SU-DHL-6 (cell line): ENCODE data around the gene SALL1.

Source experiments
- H2AFZ ChIP-seq: fragments of 200-600 bp; sonication (generic); 2 replicates; pipeline ENCODE4 v1.6.1; 2014; ENCODE audit warnings: low read depth, mild to moderate bottlenecking, moderate library complexity, mixed read lengths, antibody characterized with exemption, low read length; ENCODE audit not compliant: severe bottlenecking
- H3F3A ChIP-seq: fragments of 200-600 bp; shearing (Covaris generic); 2 replicates; pipeline ENCODE4 v1.6.0; 2016; ENCODE audit warnings: antibody characterized with exemption, mild to moderate bottlenecking; ENCODE audit not compliant: insufficient read depth
- H3K27ac ChIP-seq: fragments of 200-600 bp; sonication (generic); 2 replicates; pipeline ENCODE4 v1.5.1; 2016; ENCODE audit warnings: low read depth, mild to moderate bottlenecking, low read length, moderate library complexity, mixed read lengths
- H3K27me3 ChIP-seq: fragments of 200-600 bp; sonication (generic), shearing (Covaris generic); 2 replicates; pipeline ENCODE4 v1.6.0; 2014; ENCODE audit warnings: mild to moderate bottlenecking, low read length
- H3K36me3 ChIP-seq: fragments of 200-600 bp; sonication (generic); 2 replicates; pipeline ENCODE4 v1.6.1; 2014; ENCODE audit warnings: mild to moderate bottlenecking, low read length, mixed read lengths
- H3K4me2 ChIP-seq: fragments of 300-600, 200-600 bp; shearing (Covaris generic), sonication (generic); 2 replicates; pipeline ENCODE4 v1.6.0; 2014; ENCODE audit warnings: low read length, low read depth, mild to moderate bottlenecking; ENCODE audit not compliant: poor library complexity, severe bottlenecking
- H3K4me3 ChIP-seq: fragments of 200-600 bp; sonication (generic); 2 replicates; pipeline ENCODE4 v1.5.1; 2014; ENCODE audit warnings: antibody characterized with exemption, low read length, mild to moderate bottlenecking, mixed read lengths; ENCODE audit not compliant: insufficient read depth, poor library complexity, severe bottlenecking
- H3K79me2 ChIP-seq: fragments of 200-600 bp; sonication (generic); 2 replicates; pipeline ENCODE4 v1.6.1; 2014; ENCODE audit warnings: mild to moderate bottlenecking, low read length, moderate library complexity; ENCODE audit not compliant: insufficient read depth
- H3K9ac ChIP-seq: fragments of 200-600 bp; sonication (generic); 2 replicates; pipeline ENCODE4 v1.7.0; 2014; ENCODE audit warnings: mild to moderate bottlenecking, low read length
- H3K9me2 ChIP-seq: fragments of 200-600 bp; sonication (generic); replicated peaks from 2 replicates; pipeline ENCODE4 v1.6.1; 2014; ENCODE audit warnings: low read length; ENCODE audit not compliant: insufficient read depth
- H3K9me3 ChIP-seq: fragments of 200-600 bp; sonication (generic); 2 replicates; pipeline ENCODE4 v1.6.1; 2014; ENCODE audit warnings: low read length, mixed read lengths; ENCODE audit not compliant: insufficient read depth
- H4K20me1 ChIP-seq: fragments of 200-600 bp; sonication (generic); 2 replicates; pipeline ENCODE4 v1.6.1; 2014; ENCODE audit warnings: low read depth, mild to moderate bottlenecking, antibody characterized with exemption, low read length, moderate library complexity, mixed read lengths
- EZH2phosphoT487 ChIP-seq: fragments of 200-600 bp; sonication (generic), shearing (Covaris generic); conservative IDR thresholded peaks from 2 replicates; pipeline ENCODE4 v1.6.1; 2018; ENCODE audit warnings: mild to moderate bottlenecking, antibody characterized with exemption, low read length, moderate library complexity, mixed read lengths
- TF ChIP-seq, protein P1 (sequence below): fragments of 200-600 bp; sonication (generic); IDR thresholded peaks from one replicate; pipeline ENCODE4 v1.5.1; 2017; ENCODE audit warnings: antibody characterized with exemption, mild to moderate bottlenecking, low read length, moderate library complexity; ENCODE audit not compliant: insufficient read depth, poor library complexity, severe bottlenecking

SALL1 gene

DNA sequence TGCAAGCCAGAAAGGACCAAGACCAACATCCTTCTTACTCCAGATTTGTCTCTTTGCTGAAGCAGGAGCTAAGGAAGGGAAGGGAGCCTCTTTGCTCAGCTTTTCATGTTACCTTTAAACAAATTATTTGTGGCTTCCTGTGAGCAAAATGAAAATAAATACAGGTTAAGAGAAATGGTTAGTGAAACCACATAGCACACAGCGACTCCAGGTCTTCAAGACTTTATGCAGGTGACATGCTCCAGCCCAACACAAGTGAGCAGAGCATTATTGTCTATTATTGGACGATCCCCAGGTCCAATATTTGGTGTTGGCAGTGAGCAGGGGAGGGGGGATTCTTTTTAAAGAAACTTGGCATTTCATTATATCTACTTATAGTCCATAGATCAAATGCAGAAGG lies 53.3 kb downstream of the SALL1 start:
- no peaks in the 10 kb centered on the region for H3F3A ChIP-seq
- H4K20me1 ChIP-seq: no peaks in the 10 kb centered on the region
- no peaks in the 10 kb centered on the region for H3K27me3 ChIP-seq
- no peak overlapping the region for H2AFZ ChIP-seq
- no peak overlapping the region for H3K4me3 ChIP-seq
- no peak overlapping the region for H3K27ac ChIP-seq
- no peak overlapping the region for H3K9ac ChIP-seq
- no peaks in the 10 kb centered on the region for H3K9me3 ChIP-seq
- H3K36me3 ChIP-seq: no peaks in the 10 kb centered on the region
- H3K4me2 ChIP-seq: no peak overlapping the region
- H3K9me2 ChIP-seq: no peaks in the 10 kb centered on the region
- TF ChIP-seq, protein P1, sequence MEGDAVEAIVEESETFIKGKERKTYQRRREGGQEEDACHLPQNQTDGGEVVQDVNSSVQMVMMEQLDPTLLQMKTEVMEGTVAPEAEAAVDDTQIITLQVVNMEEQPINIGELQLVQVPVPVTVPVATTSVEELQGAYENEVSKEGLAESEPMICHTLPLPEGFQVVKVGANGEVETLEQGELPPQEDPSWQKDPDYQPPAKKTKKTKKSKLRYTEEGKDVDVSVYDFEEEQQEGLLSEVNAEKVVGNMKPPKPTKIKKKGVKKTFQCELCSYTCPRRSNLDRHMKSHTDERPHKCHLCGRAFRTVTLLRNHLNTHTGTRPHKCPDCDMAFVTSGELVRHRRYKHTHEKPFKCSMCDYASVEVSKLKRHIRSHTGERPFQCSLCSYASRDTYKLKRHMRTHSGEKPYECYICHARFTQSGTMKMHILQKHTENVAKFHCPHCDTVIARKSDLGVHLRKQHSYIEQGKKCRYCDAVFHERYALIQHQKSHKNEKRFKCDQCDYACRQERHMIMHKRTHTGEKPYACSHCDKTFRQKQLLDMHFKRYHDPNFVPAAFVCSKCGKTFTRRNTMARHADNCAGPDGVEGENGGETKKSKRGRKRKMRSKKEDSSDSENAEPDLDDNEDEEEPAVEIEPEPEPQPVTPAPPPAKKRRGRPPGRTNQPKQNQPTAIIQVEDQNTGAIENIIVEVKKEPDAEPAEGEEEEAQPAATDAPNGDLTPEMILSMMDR: no peak
- H3K79me2 ChIP-seq: no peaks in the 10 kb centered on the region

DNA sequence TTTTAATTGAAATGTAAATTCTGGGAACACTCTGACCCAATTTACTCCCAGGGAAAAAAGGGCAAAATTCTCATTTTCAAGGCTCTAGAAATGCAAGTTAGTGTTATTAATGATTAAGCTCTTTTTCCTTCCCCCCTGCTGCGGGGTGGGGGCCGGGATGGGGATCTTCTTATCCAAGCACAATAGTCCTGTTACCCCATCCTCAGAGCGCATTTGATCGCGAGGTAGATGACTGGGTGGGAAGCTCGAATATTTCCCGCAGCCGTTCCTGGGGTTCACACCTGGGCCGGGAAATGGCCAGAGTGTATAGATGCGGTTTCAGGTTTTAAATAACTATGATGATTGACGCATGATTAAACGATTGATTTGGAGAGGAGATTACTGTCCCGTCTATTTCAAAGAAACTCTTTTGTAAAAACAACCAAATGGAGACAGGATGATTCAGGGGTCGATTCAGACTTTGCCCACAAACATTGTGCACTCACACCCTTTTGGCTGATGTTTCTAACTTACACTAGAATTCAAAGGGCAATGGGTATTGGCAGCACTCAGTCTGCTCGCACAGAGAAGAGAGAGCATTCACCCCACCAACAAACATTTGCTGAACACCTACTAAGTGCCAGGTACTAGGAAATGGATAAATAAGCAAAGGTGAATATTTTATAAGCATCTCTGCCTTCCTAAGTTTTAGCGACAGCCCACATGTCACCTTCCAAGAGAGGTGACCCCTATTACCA lies 55.0 kb downstream of the SALL1 start:
- Histone ChIP-seq H3K27me3 (no peaks in the 10 kb centered on the region), H3K9me2 (no peaks in the 10 kb centered on the region), H3K4me3 (no peak overlapping the region), H3K9me3 (no peaks in the 10 kb centered on the region), H3F3A (no peaks in the 10 kb centered on the region), H4K20me1 (no peaks in the 10 kb centered on the region), H3K79me2 (no peaks in the 10 kb centered on the region), H3K27ac (no peak overlapping the region), H2AFZ (no peak overlapping the region), H3K4me2 (no peak overlapping the region), H3K36me3 (no peaks in the 10 kb centered on the region), H3K9ac (no peak overlapping the region)
- no peak for TF ChIP-seq EZH2phosphoT487
- TF ChIP-seq, protein P1: no peak

DNA sequence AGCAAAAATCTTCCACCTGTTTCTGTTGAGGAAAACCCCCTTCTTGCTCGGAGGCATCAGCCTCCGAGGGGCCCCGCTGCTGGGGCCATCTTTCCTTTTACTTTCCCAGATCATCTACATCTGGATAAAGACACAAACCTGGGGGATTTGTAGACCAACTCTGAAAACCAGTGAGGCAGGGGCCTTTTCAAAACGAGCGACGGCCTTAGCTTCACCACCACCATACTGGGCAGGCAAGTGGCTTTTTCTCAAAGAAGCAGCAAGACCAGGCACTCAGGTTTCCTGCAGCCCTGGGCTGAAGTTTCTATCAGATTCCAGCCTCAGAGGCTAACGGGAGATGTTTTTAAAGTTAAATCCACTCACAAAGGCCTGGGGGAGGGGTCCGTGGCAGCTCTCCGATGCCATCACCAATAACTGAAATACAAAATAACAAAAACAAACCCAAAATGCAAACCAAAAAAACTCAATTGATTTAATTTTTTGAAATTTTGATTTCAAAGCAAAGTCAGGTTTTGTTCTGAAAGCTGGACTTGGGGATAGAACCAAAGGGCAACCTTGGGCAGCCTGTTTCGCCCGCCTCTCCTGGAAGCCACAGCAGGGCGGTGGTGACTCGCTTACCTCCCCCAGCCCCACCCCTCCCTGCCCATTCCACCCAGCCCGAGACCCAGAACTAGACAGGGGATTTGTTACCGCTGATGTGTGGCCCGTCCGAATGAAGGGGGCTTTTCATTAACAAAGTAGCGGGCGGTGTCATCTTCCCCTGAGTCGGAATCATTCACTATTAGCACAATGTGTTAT lies 55.8 kb downstream of the SALL1 start:
- Histone ChIP-seq H3K27me3 (no peaks in the 10 kb centered on the region), H3K27ac (no peak overlapping the region), H3K36me3 (no peaks in the 10 kb centered on the region), H3K4me2 (no peak overlapping the region), H4K20me1 (no peaks in the 10 kb centered on the region), H3K9me2 (no peaks in the 10 kb centered on the region), H3K9ac (no peak overlapping the region), H3K4me3 (no peak overlapping the region), H2AFZ (no peak overlapping the region), H3F3A (no peaks in the 10 kb centered on the region), H3K79me2 (no peaks in the 10 kb centered on the region), H3K9me3 (no peaks in the 10 kb centered on the region)
- no peak for TF ChIP-seq EZH2phosphoT487
- TF ChIP-seq, protein P1: no peak
